ENCODE data around the gene TARS3.

DNA sequence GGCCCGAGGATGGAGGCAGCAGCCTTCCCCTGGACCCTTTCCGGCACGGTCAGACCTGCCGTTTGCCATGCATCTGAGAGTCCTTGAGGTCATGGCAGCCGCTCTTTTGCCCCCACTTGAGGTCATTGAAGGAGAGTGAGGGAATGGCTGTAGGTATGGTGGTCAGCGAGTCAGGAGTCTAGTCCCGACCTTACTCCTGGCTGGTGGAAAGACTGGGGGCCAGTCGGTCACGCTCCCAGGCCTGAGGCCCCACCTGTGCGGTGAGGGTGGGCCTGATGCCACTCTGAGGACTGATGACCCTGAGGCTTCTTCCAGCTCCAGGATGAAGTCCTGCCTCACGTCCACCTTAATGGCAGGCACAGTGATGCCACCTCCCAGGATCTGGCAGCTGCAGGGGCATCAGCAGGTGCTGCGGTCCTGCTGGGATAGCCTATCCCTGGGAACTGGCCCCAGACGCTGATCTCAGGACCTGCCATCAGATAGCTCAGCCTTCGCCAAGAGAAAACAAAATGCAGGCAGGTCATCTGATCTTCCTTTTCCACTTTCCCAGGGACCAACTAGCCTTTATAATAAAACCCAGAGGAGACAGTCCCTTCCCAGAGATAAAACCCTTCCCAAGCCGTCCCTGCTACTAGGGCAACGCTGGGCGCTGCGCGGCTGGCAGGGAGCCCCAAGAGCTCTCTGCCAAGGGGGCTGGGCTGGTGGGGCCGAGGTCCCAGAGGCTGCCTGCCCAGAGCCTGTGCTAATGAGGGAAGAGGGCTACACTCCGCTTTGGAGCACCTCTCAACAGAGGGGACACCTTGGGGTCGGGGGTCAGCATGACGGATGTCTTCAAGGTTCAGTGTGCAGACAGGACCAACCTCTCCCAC is 114.3 kb downstream of the TARS3 start:
- TF ChIP-seq, protein P1, sequence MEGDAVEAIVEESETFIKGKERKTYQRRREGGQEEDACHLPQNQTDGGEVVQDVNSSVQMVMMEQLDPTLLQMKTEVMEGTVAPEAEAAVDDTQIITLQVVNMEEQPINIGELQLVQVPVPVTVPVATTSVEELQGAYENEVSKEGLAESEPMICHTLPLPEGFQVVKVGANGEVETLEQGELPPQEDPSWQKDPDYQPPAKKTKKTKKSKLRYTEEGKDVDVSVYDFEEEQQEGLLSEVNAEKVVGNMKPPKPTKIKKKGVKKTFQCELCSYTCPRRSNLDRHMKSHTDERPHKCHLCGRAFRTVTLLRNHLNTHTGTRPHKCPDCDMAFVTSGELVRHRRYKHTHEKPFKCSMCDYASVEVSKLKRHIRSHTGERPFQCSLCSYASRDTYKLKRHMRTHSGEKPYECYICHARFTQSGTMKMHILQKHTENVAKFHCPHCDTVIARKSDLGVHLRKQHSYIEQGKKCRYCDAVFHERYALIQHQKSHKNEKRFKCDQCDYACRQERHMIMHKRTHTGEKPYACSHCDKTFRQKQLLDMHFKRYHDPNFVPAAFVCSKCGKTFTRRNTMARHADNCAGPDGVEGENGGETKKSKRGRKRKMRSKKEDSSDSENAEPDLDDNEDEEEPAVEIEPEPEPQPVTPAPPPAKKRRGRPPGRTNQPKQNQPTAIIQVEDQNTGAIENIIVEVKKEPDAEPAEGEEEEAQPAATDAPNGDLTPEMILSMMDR (IDR thresholded peaks at IDR 0.05; ENCODE audit: poor library complexity): no peak
- TF ChIP-seq EZH2phosphoT487 (IDR thresholded peaks at IDR 0.05; ENCODE audit: low read depth, severe bottlenecking, unreplicated experiment): no peak

All from hepatocyte (in vitro differentiated cells).